ENCODE data around the gene CENPVL2.
"Not testable (repeated sequence)": the region's sequence is repeated elsewhere in the genome, so short reads cannot be mapped to it uniquely, and the experiment has no call there.

CENPVL2 gene

GRCh38 chrX:51682720-51683062, at the start of gene CENPVL2:
TSS of gene CENPVL2 (minus strand) at chrX:51682831. CDS start at chrX:51682831, 0 bp downstream.
- POLR2A ChIA-PET; CTCF ChIA-PET; DNase-seq (ENCODE audit: low read depth, low spot score): not testable (repeated sequence)

DNA sequence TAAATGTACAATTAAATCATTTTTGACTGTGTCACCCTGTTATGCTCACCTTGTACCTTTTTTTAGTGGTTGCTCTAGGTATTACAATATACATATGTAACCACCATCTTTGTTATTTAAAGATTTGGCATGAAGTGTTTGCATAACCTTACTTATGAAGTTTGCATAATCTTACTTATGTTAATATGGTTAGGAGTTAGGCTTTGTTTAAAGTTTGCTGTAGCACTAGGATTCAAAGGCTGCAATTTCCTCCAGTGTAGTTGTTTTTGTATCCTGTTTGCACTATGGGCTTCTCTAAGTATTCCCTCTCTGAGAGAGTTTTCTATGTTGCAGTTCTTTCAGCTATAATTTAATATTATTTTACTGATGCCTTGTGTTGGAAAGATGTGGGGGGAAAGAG, 45.6 kb upstream of the CENPVL2 start:
- CTCF ChIA-PET = no interaction called here
- no peak overlapping the region for H3K4me3 ChIP-seq (ENCODE audit: low read depth, low read length)
- DNase-seq (ENCODE audit: low read depth, low spot score) = no peak
- POLR2A ChIA-PET = no interaction called here
- TF ChIP-seq CTCF (IDR thresholded peaks at IDR 0.05; ENCODE audit: insufficient read depth, low read length, missing control alignments) = no peak

More at GRCh38 chrX:51682720-51683062, at the start of gene CENPVL2:
- not testable (repeated sequence) for H3K4me3 ChIP-seq (ENCODE audit: low read depth, low read length)

DNA sequence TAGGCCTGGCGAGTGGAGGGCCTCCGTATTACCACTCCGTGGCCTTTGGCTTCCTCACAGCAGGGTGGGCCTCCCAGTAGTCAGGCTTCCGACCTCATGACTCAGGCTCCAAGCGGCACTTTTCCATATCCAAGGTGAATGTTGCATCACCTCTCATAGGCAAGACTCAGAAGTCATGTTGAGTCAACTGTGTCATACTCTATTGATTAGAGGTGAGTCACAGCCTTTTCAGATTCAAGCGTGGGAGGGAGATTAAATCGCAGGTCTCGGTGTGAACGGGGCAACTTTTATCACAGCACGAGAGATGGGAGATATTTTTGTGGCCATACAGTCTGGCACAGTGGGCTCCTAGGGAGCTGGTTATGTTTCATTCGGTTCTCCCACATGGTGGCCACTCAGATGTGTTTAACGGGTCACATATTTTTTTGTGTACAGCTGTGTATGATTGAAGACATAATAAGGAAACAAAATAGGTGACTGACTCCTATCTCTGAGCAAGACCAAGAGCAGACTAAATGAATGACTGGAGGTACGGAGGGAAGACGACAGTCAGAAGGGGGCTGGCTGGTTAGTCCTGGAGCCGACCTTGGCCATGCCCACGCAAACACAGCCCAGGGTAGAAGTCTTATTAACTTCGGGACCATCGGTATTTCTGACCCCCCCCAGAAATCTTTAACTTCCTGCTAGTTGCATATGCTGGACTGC, 30.5 kb upstream of the CENPVL2 start:
- DNase-seq (ENCODE audit: low read depth, low spot score); H3K4me3 ChIP-seq (ENCODE audit: low read depth, low read length); POLR2A ChIA-PET; CTCF ChIA-PET: not testable (repeated sequence)

DNA sequence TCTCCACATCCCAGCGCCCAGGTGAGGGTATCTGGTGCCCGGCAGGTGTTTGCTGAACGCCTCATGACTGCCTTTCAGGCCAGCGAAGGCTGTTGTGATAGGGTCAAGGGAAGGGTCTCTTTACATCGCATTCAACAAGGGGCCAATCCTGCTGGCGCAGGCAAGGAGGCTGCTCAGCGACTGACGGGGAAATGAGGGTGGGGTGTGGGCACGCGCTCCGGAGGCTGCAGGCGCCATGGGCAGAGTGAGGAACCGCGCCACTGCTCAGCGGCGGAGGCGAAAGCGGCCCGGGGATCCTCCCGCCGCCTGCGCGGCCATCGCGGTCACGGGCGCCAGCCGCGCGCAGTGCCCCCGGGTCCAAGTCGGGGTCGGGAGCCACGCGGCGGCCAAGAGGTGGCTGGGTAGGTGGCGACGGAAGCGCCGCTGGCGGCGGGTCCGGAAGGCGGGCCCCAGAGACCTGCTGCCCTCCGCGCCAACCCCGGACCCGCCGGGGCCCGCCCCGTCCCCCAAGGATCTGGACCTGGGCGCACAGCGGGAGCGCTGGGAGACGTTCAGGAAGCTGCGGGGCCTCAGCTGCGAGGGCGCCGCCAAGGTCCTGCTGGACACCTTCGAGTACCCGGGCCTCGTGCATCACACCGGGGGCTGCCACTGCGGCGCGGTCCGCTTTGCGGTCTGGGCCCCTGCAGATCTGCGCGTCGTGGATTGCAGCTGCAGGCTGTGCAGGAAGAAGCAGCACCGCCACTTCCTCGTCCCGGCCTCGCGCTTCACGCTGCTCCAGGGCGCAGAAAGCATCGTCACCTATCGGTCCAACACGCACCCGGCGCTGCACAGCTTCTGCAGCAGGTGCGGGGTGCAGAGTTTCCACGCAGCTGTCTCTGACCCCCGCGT, 27.9 kb upstream of the CENPVL2 start, which contains the start of gene CENPVL1:
TSS of gene CENPVL1 (plus strand) at position 236 of the 888 bp plus-strand sequence. CDS start at position 236, 0 bp downstream.
- DNase-seq (ENCODE audit: low read depth, low spot score); POLR2A ChIA-PET; H3K4me3 ChIP-seq (ENCODE audit: low read depth, low read length); CTCF ChIA-PET: not testable (repeated sequence)

- no peak for DNase-seq (ENCODE audit: low read depth, low spot score)
- POLR2A ChIA-PET = no interaction called here
- CTCF ChIA-PET = no interaction called here
- H3K4me3 ChIP-seq (ENCODE audit: low read depth, low read length) = no peak overlapping the region
- TF ChIP-seq CTCF (IDR thresholded peaks at IDR 0.05; ENCODE audit: insufficient read depth, low read length, missing control alignments) = no peak
These were observed 14.8 kb upstream of the CENPVL2 start for GRCh38 chrX:51697397-51697796.

DNA sequence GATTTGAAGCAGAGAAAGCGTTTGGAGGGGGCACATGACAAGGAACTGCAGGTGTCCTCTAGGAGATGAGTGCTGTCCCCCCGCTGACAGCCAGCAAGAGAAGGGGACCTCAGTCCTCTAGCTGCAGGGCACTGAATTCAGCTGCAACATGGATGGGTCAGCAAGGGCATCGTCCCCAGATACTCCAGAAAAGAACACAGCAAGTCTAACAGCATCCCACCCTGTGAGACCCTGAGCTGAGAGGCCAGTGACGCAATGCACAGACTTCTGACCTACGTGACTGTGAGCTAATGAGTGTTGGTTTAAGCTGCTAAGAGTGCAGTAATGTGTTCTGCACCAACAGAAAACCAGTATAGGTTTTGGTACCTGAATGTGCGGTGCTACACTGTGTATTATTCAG, 11.6 kb upstream of the CENPVL2 start:
- no peak for DNase-seq (ENCODE audit: low read depth, low spot score)
- CTCF ChIA-PET = no interaction called here

DNA sequence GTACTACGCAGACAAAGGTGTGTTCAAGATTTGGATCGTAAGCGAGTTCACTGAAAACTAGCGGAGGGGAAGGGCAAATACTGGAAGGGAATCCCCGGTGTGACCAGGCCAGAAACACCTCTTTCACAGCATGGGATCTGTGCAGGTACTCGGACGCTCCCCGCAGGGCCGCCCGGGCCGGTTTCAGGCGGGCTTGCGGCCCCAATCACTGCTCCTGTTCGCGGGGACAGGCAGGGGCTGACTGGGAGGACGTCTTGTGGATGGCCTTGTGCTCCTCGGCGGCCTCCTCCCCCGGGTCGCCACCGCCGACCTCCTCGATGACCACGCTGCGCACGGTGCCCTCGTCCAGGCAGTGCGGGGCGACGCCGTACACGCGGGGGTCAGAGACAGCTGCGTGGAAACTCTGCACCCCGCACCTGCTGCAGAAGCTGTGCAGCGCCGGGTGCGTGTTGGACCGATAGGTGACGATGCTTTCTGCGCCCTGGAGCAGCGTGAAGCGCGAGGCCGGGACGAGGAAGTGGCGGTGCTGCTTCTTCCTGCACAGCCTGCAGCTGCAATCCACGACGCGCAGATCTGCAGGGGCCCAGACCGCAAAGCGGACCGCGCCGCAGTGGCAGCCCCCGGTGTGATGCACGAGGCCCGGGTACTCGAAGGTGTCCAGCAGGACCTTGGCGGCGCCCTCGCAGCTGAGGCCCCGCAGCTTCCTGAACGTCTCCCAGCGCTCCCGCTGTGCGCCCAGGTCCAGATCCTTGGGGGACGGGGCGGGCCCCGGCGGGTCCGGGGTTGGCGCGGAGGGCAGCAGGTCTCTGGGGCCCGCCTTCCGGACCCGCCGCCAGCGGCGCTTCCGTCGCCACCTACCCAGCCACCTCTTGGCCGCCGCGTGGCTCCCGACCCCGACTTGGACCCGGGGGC, 567 bp downstream of the CENPVL2 start:
- POLR2A ChIA-PET; CTCF ChIA-PET; DNase-seq (ENCODE audit: low read depth, low spot score); H3K4me3 ChIP-seq (ENCODE audit: low read depth, low read length): not testable (repeated sequence)

More for the DNA sequence above, 11.6 kb upstream of the CENPVL2 start:
- POLR2A ChIA-PET = no interaction called here
- TF ChIP-seq CTCF (IDR thresholded peaks at IDR 0.05; ENCODE audit: insufficient read depth, low read length, missing control alignments) = no peak
- H3K4me3 ChIP-seq (ENCODE audit: low read depth, low read length) = no peak overlapping the region

DNA sequence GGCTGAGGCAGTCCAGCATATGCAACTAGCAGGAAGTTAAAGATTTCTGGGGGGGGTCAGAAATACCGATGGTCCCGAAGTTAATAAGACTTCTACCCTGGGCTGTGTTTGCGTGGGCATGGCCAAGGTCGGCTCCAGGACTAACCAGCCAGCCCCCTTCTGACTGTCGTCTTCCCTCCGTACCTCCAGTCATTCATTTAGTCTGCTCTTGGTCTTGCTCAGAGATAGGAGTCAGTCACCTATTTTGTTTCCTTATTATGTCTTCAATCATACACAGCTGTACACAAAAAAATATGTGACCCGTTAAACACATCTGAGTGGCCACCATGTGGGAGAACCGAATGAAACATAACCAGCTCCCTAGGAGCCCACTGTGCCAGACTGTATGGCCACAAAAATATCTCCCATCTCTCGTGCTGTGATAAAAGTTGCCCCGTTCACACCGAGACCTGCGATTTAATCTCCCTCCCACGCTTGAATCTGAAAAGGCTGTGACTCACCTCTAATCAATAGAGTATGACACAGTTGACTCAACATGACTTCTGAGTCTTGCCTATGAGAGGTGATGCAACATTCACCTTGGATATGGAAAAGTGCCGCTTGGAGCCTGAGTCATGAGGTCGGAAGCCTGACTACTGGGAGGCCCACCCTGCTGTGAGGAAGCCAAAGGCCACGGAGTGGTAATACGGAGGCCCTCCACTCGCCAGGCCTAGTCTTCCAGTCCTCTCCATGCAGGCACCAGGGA, 2.8 kb downstream of the CENPVL2 start:
- POLR2A ChIA-PET; DNase-seq (ENCODE audit: low read depth, low spot score); H3K4me3 ChIP-seq (ENCODE audit: low read depth, low read length); CTCF ChIA-PET: not testable (repeated sequence)
